Measurements from ENCODE around the gene ARPC4.
"Not testable (repeated sequence)": the region's sequence is repeated elsewhere in the genome, so short reads cannot be mapped to it uniquely, and the experiment has no call there.

DNA sequence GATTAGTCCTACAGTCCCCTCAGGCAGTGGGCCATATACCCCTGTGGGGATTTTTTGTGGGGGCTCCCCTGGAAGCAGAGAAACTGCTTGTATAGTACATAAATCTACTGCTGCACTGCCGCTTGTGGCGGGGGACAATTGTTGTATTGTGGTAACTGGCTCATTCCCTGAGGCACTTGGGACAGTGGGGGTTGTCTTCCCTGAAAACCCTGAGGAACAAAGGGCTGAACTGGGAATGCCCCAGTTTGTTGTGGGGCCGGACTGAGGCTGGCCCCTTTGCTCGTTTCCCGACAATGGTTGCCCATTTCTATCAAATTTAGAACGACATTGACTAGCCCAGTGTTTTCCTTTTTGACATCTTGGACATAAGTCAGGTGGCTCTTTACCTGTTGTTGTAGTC, 58.5 kb downstream of the ARPC4 start:
- TF ChIP-seq, protein P1, sequence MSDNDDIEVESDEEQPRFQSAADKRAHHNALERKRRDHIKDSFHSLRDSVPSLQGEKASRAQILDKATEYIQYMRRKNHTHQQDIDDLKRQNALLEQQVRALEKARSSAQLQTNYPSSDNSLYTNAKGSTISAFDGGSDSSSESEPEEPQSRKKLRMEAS (IDR thresholded peaks at IDR 0.05; ENCODE audit: low read depth, low read length), result not testable (repeated sequence)
- TF ChIP-seq, protein P2, sequence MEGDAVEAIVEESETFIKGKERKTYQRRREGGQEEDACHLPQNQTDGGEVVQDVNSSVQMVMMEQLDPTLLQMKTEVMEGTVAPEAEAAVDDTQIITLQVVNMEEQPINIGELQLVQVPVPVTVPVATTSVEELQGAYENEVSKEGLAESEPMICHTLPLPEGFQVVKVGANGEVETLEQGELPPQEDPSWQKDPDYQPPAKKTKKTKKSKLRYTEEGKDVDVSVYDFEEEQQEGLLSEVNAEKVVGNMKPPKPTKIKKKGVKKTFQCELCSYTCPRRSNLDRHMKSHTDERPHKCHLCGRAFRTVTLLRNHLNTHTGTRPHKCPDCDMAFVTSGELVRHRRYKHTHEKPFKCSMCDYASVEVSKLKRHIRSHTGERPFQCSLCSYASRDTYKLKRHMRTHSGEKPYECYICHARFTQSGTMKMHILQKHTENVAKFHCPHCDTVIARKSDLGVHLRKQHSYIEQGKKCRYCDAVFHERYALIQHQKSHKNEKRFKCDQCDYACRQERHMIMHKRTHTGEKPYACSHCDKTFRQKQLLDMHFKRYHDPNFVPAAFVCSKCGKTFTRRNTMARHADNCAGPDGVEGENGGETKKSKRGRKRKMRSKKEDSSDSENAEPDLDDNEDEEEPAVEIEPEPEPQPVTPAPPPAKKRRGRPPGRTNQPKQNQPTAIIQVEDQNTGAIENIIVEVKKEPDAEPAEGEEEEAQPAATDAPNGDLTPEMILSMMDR (IDR thresholded peaks at IDR 0.05; ENCODE audit: low read depth, low read length), result not testable (repeated sequence)
- not testable (repeated sequence) for TF ChIP-seq POLR2A (IDR thresholded peaks at IDR 0.05; ENCODE audit: extremely low read depth, insufficient read length)
